Right atrium auricular region (tissue), 2 donors: ENCODE data around the gene MAB21L1. TPM values are rescaled to one million over a fixed set of nuclear protein-coding genes. Genes with fewer than 3 reads are reported as not detected.
A peak's percentile ranks its signal among the peaks of the same experiment; 100 is the strongest.

ENCODE experiments used
- DNase-seq: peaks from one replicate; pipeline ENCODE4 v3.0.0-alpha.2; 2019; ENCODE audit warnings: low spot score
- H3K27ac ChIP-seq, 2 donors: fragments of 200-600 bp; sonication (generic); 1 replicate in 1 of 2; 2 replicates in 1 of 2; pipeline ENCODE4 v1.5.1; 2016 to 2019
- H3K27me3 ChIP-seq, 2 donors: fragments of 200-600 bp; sonication (generic); one replicate each; pipeline versions ENCODE4 v1.5.1 to v1.6.0; 2017 to 2019
- H3K36me3 ChIP-seq: fragments of 200-600 bp; sonication (generic); one replicate; pipeline ENCODE4 v1.5.1; 2016
- H3K4me1 ChIP-seq, 2 donors: fragments of 200-600 bp; sonication (generic); one replicate each; pipeline versions ENCODE4 v1.5.1 to v1.6.0; 2017 to 2019
- H3K4me3 ChIP-seq, 2 donors: fragments of 200-600 bp; sonication (generic); 1 replicate in 1 of 2; 2 replicates in 1 of 2; pipeline ENCODE4 v1.5.1; 2017 to 2019; ENCODE audit warnings: mild to moderate bottlenecking in 1 of 2, moderate library complexity in 1 of 2
- H3K9me3 ChIP-seq, 2 donors: fragments of 200-600 bp; sonication (generic); one replicate each; pipeline ENCODE4 v1.5.1; 2019
- total RNA-seq, 2 donors: library from RNA; depleted of rRNA; stranded (reverse); fragments of >200 nt; gene quantifications; one replicate each; pipeline ENCODE4 v1.1.0, GENCODE V29; 2016
- TF ChIP-seq, protein P1 (sequence below), 2 donors: fragments of 200-600 bp; sonication (generic); IDR thresholded peaks; one replicate each; pipeline ENCODE4 v1.5.1; 2019; ENCODE audit warnings: antibody characterized with exemption in 2 of 2

MAB21L1 gene
- under 1 TPM; 0.83 to 0.85 TPM for total RNA-seq

DNA sequence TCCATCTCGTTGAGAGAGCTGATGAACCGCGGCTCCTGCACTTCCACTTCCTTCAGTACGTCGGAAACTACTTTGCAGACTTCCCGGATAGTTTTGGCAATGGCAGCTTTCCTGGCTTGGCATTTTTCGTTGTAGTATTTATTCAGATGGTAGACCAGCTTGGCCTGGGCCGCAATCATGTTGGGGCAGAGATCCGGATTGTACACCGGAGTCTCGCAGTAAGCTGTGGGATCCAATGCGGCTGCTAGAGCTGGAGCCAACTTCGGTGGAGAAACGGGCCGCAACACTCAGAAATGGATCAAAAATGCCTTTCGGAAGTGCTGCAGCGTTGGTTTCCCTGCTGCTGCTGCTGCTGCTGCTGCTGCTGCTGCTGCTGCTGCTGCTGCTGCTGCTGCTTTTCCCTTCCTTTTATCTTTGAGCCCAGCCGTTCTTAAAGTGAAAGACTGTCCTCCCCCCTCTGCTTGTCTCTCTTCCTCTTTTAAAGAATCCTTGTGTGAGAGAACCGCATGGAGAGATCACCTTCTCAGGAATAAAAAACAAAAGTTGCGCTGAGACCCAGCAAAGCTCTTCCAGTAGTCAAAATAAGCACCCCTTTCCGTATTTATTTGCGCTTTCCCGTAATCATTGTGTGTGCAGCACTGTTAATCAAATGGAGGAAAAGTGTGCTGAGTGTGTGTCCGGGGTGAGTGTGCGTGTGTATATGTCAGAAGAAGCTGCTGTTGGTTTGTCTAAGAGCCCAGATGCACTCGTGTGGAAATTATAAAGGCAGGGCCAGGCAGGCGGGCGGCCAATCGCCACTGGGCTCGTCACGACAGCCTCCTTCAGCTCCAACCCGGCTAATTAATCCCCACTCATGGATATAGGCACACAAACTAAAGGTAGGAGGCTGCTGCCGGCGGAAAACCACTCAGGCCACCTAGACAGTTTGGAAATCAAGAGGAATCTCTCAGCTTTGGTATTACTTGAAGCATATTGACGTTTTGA lies at the start of gene MAB21L1:
MAB21L1 (minus strand) TSS at position 730 of the 984 bp plus-strand sequence; CDS start at position 179, 551 bp downstream.
- H3K4me1 ChIP-seq: peaks cover 0 to 4% of the 10 kb centered on the region in 2 donors
- no peaks in the 10 kb centered on the region for H3K27me3 ChIP-seq
- TF ChIP-seq, protein P1, sequence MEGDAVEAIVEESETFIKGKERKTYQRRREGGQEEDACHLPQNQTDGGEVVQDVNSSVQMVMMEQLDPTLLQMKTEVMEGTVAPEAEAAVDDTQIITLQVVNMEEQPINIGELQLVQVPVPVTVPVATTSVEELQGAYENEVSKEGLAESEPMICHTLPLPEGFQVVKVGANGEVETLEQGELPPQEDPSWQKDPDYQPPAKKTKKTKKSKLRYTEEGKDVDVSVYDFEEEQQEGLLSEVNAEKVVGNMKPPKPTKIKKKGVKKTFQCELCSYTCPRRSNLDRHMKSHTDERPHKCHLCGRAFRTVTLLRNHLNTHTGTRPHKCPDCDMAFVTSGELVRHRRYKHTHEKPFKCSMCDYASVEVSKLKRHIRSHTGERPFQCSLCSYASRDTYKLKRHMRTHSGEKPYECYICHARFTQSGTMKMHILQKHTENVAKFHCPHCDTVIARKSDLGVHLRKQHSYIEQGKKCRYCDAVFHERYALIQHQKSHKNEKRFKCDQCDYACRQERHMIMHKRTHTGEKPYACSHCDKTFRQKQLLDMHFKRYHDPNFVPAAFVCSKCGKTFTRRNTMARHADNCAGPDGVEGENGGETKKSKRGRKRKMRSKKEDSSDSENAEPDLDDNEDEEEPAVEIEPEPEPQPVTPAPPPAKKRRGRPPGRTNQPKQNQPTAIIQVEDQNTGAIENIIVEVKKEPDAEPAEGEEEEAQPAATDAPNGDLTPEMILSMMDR (IDR thresholded peaks at IDR 0.05): no peak

DNA sequence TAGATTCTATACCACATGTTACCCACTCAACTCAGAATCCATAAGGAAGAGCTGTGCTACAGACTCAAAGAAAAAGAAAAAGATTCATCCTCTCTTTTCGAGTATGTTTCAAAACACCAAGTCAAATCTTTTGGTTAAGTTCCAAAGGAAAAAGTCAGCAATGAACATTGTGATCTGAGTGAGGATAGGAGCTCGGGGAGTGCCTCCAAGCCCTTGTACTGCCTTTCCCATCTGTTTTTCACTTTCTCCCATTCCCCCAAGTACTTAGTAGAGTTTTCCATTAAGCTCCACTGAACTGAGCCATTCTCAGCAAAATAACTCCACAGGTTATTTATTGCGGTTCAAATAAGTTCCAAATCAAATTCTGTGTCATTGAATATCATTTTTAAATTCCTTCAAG lies 47.7 kb upstream of the MAB21L1 start:
- Histone ChIP-seq H3K27me3 (no peaks in the 10 kb centered on the region), H3K27ac (no peak overlapping the region), H3K36me3 (no peaks in the 10 kb centered on the region), H3K4me1 (no peaks in the 10 kb centered on the region), H3K9me3 (no peaks in the 10 kb centered on the region), H3K4me3 (no peak overlapping the region)
- DNase-seq: no peak
- TF ChIP-seq, protein P1 (IDR thresholded peaks at IDR 0.05): no peak

More for the DNA sequence above, at the start of gene MAB21L1:
- no peak for DNase-seq
- Histone ChIP-seq H3K36me3 (no peaks in the 10 kb centered on the region), H3K27ac (peak within 1 kb of the TSS; percentile 48 to 52), H3K4me3 (peak within 1 kb of the TSS; percentile 35 to 52), H3K9me3 (no peaks in the 10 kb centered on the region)

DNA sequence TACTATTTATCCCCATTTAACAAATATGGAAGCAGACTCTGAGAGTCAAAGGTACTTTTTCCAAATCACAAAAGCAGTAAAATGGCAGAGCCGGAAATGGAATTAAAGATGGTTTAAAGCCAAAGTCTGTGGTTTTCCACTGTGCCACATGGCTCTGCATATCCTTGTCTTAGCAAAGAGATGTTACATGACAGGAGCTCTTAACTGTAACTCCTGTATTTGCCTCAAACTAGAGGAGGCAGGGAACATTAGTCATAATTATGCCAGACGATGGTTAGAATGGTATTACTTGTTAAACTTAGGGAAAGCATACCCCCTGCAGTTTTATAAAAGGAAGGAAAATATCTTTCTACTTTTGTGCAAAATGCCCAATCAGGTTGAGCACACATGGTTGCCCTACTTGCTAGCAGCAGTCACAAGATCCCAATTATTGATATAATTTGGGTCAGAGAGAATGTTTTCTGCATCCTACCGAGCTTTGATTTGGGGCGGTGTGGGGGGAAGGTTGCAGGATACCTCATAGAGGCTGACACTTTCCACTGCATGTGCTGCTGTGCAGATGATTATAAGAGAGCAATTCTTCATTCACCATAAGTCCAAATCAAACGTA lies 42.0 kb upstream of the MAB21L1 start:
- no peaks in the 10 kb centered on the region for H3K27me3 ChIP-seq
- DNase-seq: no peak
- no peaks in the 10 kb centered on the region for H3K9me3 ChIP-seq
- H3K27ac ChIP-seq: no peak overlapping the region
- TF ChIP-seq, protein P1 (IDR thresholded peaks at IDR 0.05): no peak
- H3K4me1 ChIP-seq: no peaks in the 10 kb centered on the region
- H3K4me3 ChIP-seq: no peak overlapping the region
- H3K36me3 ChIP-seq: no peaks in the 10 kb centered on the region

DNA sequence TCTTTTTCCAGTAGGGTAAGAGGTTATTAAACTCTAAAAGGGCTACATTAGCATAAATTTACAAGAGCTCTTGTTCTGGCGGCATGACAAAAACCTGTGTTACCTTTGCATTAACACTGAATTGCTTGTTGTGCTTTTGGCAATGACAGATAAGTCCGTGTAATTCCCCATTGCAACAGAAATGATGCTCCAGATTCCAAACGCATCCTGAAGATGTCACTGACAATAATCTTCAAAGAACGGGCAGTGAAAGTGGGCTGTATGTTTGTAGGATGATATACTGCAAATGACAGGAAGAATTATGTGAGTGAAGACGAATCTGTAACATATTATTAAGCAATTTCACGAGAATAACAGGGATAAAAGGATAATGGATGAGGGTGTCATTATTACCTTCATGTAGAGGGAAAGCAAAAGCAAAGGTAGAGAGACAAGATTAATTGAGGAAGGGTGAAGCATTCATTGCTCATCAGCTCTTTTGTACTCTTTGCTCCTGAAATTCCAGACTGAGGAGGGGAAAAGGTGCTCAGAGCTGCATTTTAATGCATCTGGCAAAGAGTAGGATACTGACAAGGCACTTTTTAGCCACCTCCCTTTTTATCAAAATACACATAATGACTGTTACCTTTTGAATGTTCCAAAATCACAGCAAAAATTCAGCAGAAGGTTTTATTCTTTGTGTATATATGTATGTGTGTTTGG lies 38.5 kb upstream of the MAB21L1 start:
- Histone ChIP-seq H3K27ac (no peak overlapping the region), H3K4me3 (no peak overlapping the region), H3K9me3 (no peaks in the 10 kb centered on the region), H3K4me1 (no peaks in the 10 kb centered on the region), H3K36me3 (no peaks in the 10 kb centered on the region), H3K27me3 (no peaks in the 10 kb centered on the region)
- no peak for DNase-seq
- TF ChIP-seq, protein P1 (IDR thresholded peaks at IDR 0.05): no peak

DNA sequence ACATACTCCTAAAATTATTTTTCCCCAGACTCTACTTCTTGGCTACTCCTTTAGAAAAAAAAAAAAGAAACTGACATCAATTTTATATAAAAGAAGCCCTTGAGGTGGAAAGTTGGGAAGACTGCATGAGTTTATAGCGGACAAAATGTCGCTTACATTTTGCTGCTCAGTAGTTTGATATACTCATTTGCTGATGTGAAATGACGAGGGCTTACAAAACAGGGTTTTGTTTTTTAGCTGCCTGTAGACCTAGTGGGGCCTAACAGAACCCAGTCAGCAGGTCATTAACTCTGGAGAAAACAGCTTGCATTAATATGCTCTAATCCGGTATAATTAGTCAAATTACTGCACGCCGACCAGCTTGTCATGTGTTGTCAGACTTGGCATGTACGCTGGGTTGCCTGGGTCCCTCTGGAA lies 37.6 kb upstream of the MAB21L1 start:
- H3K27me3 ChIP-seq: no peaks in the 10 kb centered on the region
- H3K27ac ChIP-seq: no peak overlapping the region
- no peaks in the 10 kb centered on the region for H3K36me3 ChIP-seq
- no peak for DNase-seq
- H3K4me3 ChIP-seq: no peak overlapping the region
- no peaks in the 10 kb centered on the region for H3K9me3 ChIP-seq
- H3K4me1 ChIP-seq: no peaks in the 10 kb centered on the region
- TF ChIP-seq, protein P1 (IDR thresholded peaks at IDR 0.05): no peak
